RWPE2 (cell line): ENCODE data around the gene DIPK2B.

Source experiments
- ATAC-seq: fragments of 200-7000 bp; cut with Tn5 transposase; 3 replicates; pipeline ENCODE4 v1.9.1; 2021; ENCODE audit warnings: low read depth
- DNase-seq: peaks from one replicate; pipeline ENCODE4 v3.0.0-alpha.2; 2020; ENCODE audit warnings: low spot score
- H3K27ac ChIP-seq: fragments of 450-650 bp; 2 replicates; pipeline ENCODE4 v1.5.1; 2017; ENCODE audit warnings: mild to moderate bottlenecking; ENCODE audit not compliant: poor library complexity, severe bottlenecking
- H3K27me3 ChIP-seq: fragments of 250-450 bp; sonication (Bioruptor Pico); 2 replicates; pipeline ENCODE4 v1.5.1; 2021; ENCODE audit warnings: mild to moderate bottlenecking, moderate library complexity; ENCODE audit not compliant: insufficient read depth, poor library complexity, severe bottlenecking
- H3K36me3 ChIP-seq: fragments of 250-450 bp; sonication (Bioruptor Pico); 2 replicates; pipeline ENCODE4 v1.5.1; 2020; ENCODE audit warnings: low read depth, mild to moderate bottlenecking, moderate library complexity
- H3K4me1 ChIP-seq: fragments of 250-450 bp; sonication (Bioruptor Pico); 2 replicates; pipeline ENCODE4 v1.5.1; 2021; ENCODE audit warnings: mild to moderate bottlenecking, moderate library complexity; ENCODE audit not compliant: insufficient read depth, poor library complexity, severe bottlenecking
- H3K4me3 ChIP-seq: fragments of 250-450 bp; sonication (Bioruptor Pico); 2 replicates; pipeline ENCODE4 v1.5.1; 2021; ENCODE audit warnings: mild to moderate bottlenecking, moderate library complexity; ENCODE audit not compliant: severe bottlenecking
- H3K9me3 ChIP-seq: fragments of 250-450 bp; sonication (Bioruptor Pico); 2 replicates; pipeline ENCODE4 v1.5.1; 2021; ENCODE audit warnings: mild to moderate bottlenecking, moderate library complexity; ENCODE audit not compliant: severe bottlenecking
- TF ChIP-seq, protein P1 (sequence below): fragments of 450-650 bp; IDR thresholded peaks from one replicate; pipeline ENCODE4 v1.5.1; 2017; ENCODE audit warnings: mild to moderate bottlenecking, moderate library complexity; ENCODE audit not compliant: poor library complexity, severe bottlenecking

The DIPK2B gene

DNA sequence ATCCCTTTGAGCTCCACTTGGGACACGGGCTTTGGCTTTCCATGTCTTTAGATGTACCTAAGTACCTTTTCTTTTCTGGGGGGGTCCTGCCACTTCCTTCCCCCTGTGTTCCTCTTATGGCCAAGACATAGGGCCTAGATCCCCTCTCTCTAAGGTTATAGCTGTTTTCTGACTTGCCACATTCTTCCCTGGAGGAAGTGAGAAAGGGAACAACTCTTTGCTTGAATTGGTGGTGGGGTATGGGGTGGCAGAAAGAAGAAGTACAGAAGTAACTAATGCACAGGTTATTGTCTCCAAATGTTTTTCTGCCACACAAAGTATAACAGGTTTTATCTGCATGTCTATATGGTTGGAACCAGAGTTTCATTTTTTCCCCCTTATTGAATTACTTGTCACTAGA, 29.7 kb upstream of the DIPK2B start:
- H3K27me3 ChIP-seq, result no peaks in the 10 kb centered on the region
- H3K4me1 ChIP-seq, result no peaks in the 10 kb centered on the region
- DNase-seq (no peak), ATAC-seq (no peak)
- TF ChIP-seq, protein P1, sequence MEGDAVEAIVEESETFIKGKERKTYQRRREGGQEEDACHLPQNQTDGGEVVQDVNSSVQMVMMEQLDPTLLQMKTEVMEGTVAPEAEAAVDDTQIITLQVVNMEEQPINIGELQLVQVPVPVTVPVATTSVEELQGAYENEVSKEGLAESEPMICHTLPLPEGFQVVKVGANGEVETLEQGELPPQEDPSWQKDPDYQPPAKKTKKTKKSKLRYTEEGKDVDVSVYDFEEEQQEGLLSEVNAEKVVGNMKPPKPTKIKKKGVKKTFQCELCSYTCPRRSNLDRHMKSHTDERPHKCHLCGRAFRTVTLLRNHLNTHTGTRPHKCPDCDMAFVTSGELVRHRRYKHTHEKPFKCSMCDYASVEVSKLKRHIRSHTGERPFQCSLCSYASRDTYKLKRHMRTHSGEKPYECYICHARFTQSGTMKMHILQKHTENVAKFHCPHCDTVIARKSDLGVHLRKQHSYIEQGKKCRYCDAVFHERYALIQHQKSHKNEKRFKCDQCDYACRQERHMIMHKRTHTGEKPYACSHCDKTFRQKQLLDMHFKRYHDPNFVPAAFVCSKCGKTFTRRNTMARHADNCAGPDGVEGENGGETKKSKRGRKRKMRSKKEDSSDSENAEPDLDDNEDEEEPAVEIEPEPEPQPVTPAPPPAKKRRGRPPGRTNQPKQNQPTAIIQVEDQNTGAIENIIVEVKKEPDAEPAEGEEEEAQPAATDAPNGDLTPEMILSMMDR, result no peak
- H3K9me3 ChIP-seq, result no peaks in the 10 kb centered on the region
- no peak overlapping the region for H3K27ac ChIP-seq
- H3K36me3 ChIP-seq, result no peaks in the 10 kb centered on the region
- H3K4me3 ChIP-seq, result no peak overlapping the region

DNA sequence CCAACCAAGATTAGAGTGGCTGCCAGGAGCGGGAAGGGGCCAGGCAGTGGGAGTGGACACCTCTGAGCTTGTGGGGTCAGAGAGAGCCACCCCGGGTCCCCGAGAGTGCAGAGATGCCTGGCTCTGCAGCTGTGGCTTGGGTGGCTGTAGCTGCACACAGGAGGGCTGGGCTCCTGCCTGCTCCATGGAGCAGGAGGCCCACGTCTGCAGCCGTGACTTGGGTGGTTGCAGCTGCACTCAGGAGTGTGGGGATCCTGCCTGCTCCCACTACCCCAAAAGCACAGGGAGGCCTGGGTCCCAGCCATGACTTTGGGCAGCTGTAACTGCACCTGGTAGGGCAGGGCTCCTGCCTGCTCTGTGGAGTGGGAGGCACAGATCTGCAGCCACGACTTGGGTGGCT, 28.7 kb upstream of the DIPK2B start:
- no peaks in the 10 kb centered on the region for H3K9me3 ChIP-seq
- no peak for ATAC-seq
- no peak overlapping the region for H3K27ac ChIP-seq
- no peaks in the 10 kb centered on the region for H3K4me1 ChIP-seq
- no peaks in the 10 kb centered on the region for H3K36me3 ChIP-seq
- TF ChIP-seq, protein P1, result no peak
- DNase-seq, result no peak
- H3K4me3 ChIP-seq, result no peak overlapping the region
- no peaks in the 10 kb centered on the region for H3K27me3 ChIP-seq

DNA sequence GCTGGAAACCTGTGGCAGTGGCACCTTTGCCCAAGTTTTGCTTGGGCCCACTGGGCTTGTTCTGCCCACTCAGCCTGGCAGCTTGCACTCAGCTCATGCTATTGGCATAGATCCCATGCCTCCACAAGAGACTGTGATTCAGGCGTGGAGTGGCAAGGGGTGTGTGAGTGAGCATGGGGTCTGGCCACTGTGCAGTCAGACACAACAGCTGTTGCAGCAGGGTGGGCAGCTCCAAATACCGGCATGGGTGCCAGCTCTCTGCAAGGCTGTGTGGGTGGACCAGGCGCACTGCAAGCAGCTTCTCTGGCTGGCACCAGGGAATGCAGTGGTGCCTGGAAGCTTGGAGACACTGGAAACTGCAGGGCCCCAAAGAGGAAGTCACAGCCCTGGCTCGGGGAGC, 27.4 kb upstream of the DIPK2B start:
- Histone ChIP-seq H3K4me3 (no peak overlapping the region), H3K27me3 (no peaks in the 10 kb centered on the region), H3K9me3 (no peaks in the 10 kb centered on the region), H3K4me1 (no peaks in the 10 kb centered on the region), H3K36me3 (no peaks in the 10 kb centered on the region), H3K27ac (no peak overlapping the region)
- TF ChIP-seq, protein P1, result no peak
- ATAC-seq (no peak), DNase-seq (no peak)

DNA sequence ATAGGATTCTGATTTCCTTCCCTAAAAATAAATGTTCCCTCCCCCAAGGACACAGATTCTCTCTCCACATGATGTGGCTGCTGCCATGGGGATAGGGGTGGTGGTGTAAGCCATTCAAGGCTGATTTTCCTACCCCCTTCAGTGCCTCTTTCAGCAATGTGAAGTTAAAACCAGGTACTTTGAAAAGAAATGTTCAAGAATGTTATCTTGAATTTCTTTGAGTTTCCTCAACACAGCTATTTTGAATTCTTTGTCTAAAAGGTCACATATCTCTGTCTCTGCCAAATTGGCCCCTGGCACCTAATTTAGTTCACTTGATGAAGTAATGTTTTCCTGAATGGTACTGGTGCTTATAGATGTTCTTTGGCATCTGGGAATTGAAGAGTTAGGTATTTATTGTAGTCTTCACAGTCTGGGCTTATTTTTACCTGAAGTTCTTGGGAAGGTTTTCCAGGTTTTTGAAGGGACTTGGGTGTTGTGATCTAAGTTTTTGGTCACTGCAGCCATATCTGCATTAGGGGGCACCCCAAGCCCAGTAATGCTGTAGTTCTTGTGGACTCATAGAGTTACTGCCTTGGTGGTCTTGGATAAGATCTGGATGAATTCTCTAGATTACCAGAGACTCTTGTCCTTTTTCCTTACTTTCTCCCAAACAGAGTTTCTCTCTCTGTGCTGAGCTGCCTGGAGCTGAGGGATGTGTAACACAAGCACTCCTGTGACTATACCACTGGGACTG, 7.6 kb upstream of the DIPK2B start:
- no peaks in the 10 kb centered on the region for H3K4me1 ChIP-seq
- DNase-seq, result no peak
- no peaks in the 10 kb centered on the region for H3K27me3 ChIP-seq
- no peak overlapping the region for H3K4me3 ChIP-seq
- TF ChIP-seq, protein P1, result no peak
- ATAC-seq, result no peak
- no peaks in the 10 kb centered on the region for H3K9me3 ChIP-seq
- H3K36me3 ChIP-seq, result no peaks in the 10 kb centered on the region
- H3K27ac ChIP-seq, result no peak overlapping the region

DNA sequence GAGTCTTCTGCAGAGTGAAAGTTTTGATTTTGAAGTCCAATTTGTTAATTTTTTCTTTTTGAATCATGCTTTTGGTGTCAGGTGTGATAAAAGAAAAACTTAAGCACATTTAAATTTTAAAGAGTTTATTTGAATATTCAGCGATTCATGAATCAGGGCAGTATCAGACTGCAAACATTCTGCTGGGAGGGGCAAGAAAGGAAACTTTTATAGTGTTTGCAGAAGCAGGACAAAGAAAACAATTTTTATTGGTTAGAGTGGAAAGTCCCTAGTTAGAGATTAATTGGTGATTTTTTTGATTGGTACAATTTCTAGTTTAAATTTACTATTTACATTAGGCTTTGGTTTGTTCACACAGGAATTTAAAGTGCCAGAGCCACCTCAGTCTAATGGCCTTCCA, 1.5 kb upstream of the DIPK2B start:
- Histone ChIP-seq H3K4me3 (no peak overlapping the region), H3K4me1 (no peaks in the 10 kb centered on the region), H3K9me3 (no peaks in the 10 kb centered on the region), H3K27ac (no peak overlapping the region), H3K27me3 (no peaks in the 10 kb centered on the region), H3K36me3 (no peaks in the 10 kb centered on the region)
- no peak for DNase-seq
- TF ChIP-seq, protein P1, result no peak
- ATAC-seq, result no peak
